OCI-LY1 (cell line): Measurements from ENCODE around the gene AKR1C8.

Experiments used
- EZH2 ChIP-seq: fragments of 200-600 bp; sonication (generic), shearing (Covaris generic); IDR thresholded peaks from 2 replicates; pipeline ENCODE4 v1.8.0; 2017; ENCODE audit warnings: borderline replicate concordance, mixed run types, mild to moderate bottlenecking, antibody characterized with exemption, low read length, moderate library complexity, mixed read lengths
- TF ChIP-seq, protein P1 (sequence below): fragments of 200-600 bp; sonication (generic), shearing (Covaris generic); IDR thresholded peaks from 2 replicates; pipeline ENCODE4 v1.5.1; 2017; ENCODE audit warnings: mild to moderate bottlenecking, antibody characterized with exemption, low read length, moderate library complexity, mixed read lengths

GRCh38 chr10:5125315-5126044 lies 59.5 kb downstream of the AKR1C8 start:
- TF ChIP-seq, protein P1, sequence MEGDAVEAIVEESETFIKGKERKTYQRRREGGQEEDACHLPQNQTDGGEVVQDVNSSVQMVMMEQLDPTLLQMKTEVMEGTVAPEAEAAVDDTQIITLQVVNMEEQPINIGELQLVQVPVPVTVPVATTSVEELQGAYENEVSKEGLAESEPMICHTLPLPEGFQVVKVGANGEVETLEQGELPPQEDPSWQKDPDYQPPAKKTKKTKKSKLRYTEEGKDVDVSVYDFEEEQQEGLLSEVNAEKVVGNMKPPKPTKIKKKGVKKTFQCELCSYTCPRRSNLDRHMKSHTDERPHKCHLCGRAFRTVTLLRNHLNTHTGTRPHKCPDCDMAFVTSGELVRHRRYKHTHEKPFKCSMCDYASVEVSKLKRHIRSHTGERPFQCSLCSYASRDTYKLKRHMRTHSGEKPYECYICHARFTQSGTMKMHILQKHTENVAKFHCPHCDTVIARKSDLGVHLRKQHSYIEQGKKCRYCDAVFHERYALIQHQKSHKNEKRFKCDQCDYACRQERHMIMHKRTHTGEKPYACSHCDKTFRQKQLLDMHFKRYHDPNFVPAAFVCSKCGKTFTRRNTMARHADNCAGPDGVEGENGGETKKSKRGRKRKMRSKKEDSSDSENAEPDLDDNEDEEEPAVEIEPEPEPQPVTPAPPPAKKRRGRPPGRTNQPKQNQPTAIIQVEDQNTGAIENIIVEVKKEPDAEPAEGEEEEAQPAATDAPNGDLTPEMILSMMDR, result no peak
- no peak for TF ChIP-seq EZH2
